A549 (cell line): Measurements from ENCODE around the gene SMIM33.

ENCODE experiments used
- CEBPB ChIP-seq, 2 experiments: fragments of >200 bp in 1 of 2; sonication (Bioruptor Twin) in 1 of 2; formaldehyde crosslinking in 1 of 2; IDR thresholded peaks; 2 replicates each; pipeline ENCODE4 v1.6.1; 2012 to 2016
- CTCF ChIP-seq: fragments of >200 bp; sonication (Bioruptor Twin); formaldehyde crosslinking; IDR thresholded peaks from 3 replicates; pipeline ENCODE4 v1.5.1; 2016
- HOXB5 ChIP-seq: fragments of 250-450 bp; sonication (Bioruptor Pico); IDR thresholded peaks from 2 replicates; pipeline ENCODE4 v1.5.0; 2020; ENCODE audit warnings: mild to moderate bottlenecking, moderate library complexity
- MAX ChIP-seq: IDR thresholded peaks from 2 replicates; pipeline ENCODE4 v1.6.1; 2012
- POLR2A ChIP-seq: IDR thresholded peaks from 2 replicates; pipeline ENCODE4 v1.6.1; 2012; ENCODE audit warnings: mild to moderate bottlenecking, low read length
- POLR2AphosphoS2 ChIP-seq: conservative IDR thresholded peaks from 2 replicates; pipeline ENCODE4 v1.6.1; 2012; ENCODE audit warnings: low read length, improper control_type of control experiment, inconsistent platforms
- RCOR1 ChIP-seq: fragments of 150-350 bp; IDR thresholded peaks from 2 replicates; pipeline ENCODE4 v1.6.1; 2014; ENCODE audit warnings: antibody characterized with exemption, low read length, low read depth

- no peak for TF ChIP-seq CEBPB (IDR thresholded peaks at IDR 0.05)
- no peak for TF ChIP-seq POLR2A
- no peak for TF ChIP-seq POLR2AphosphoS2
- TF ChIP-seq MAX = no peak
- TF ChIP-seq RCOR1 = no peak
- no peak for TF ChIP-seq HOXB5 (CRISPR knock-in tag)
- no peak for TF ChIP-seq CTCF
These were observed 23.6 kb upstream of the SMIM33 start for GRCh38 chr5:139446956-139447779.
